HCT116 (cell line): ENCODE measurements around the gene SYT4. TPM values are rescaled to one million over a fixed set of nuclear protein-coding genes. Genes with fewer than 3 reads are reported as not detected.

ENCODE experiments used
- ATAC-seq: fragments of 200-7000 bp; cut with Tn5 transposase; 2 replicates; pipeline ENCODE4 v1.9.1; 2020; ENCODE audit warnings: mild to moderate bottlenecking, moderate library complexity
- BruUV-seq: library from RNA; stranded (reverse); fragments of 400-500 nt; replicated peaks from 2 replicates; lab custom pipeline; 2021; lab: Mats Ljungman, UMichigan
- CTCF ChIA-PET: fragments of 300-600 bp; sonication (Branson Sonifier 250); formaldehyde crosslinking; loops from one replicate; lab custom pipeline; 2021; ENCODE audit warnings: antibody characterized with exemption; lab: Charles Lee
- POLR2A ChIA-PET: fragments of 300-600, 350-600 bp; sonication (Branson Sonifier 250); formaldehyde crosslinking; loops from one replicate; lab custom pipeline; 2021; ENCODE audit warnings: antibody characterized with exemption; lab: Charles Lee
- RAD21 ChIA-PET, 2 experiments: fragments of 300-600 bp; sonication (Branson Sonifier 250); formaldehyde crosslinking; loops; one replicate each; lab custom pipeline; 2023; ENCODE audit warnings: low total read pairs in 2 of 2; ENCODE audit not compliant: uncharacterized antibody in 2 of 2, unreplicated experiment in 2 of 2, low non-redundant PET in 1 of 2; lab: Charles Lee
- DNase-seq: peaks from one replicate; pipeline ENCODE4 v3.0.0-alpha.2; 2010; ENCODE audit warnings: low read depth, low spot score
- H2AFZ ChIP-seq: fragments of 200-600 bp; shearing (Covaris generic), sonication (generic); 2 replicates; pipeline ENCODE4 v1.6.1; 2017; ENCODE audit warnings: low read depth, mixed run types, mixed read lengths, antibody characterized with exemption, low read length; ENCODE audit not compliant: poor library complexity, severe bottlenecking
- H3K27ac ChIP-seq: 2 replicates; pipeline ENCODE4 v1.5.1; 2012; ENCODE audit warnings: low read depth, low read length
- H3K27me3 ChIP-seq: fragments of 200-600 bp; sonication (generic); 2 replicates; pipeline ENCODE4 v1.6.1; 2016; ENCODE audit warnings: mixed run types, low read length, mixed read lengths; ENCODE audit not compliant: insufficient read depth
- H3K36me3 ChIP-seq, 2 experiments: fragments of 200-500 bp in 1 of 2; fragments of 200-600 bp in 1 of 2; sonication (Bioruptor generic) in 1 of 2; sonication (generic) in 1 of 2; 2 replicates each; pipeline versions ENCODE4 v1.5.1 to v1.6.1; 2014 to 2016; ENCODE audit warnings: low read length in 2 of 2, inconsistent platforms in 1 of 2, mixed read lengths in 1 of 2, mixed run types in 1 of 2; ENCODE audit not compliant: insufficient read depth in 2 of 2, control insufficient read depth in 1 of 2
- H3K4me1 ChIP-seq, 2 experiments: fragments of 200-600 bp in 1 of 2; sonication (generic) in 1 of 2; 2 replicates each; pipeline versions ENCODE4 v1.5.1 to v1.6.1; 2012 to 2017; ENCODE audit warnings: low read length in 2 of 2, inconsistent platforms in 1 of 2, mild to moderate bottlenecking in 1 of 2, mixed read lengths in 1 of 2, mixed run types in 1 of 2, moderate library complexity in 1 of 2; ENCODE audit not compliant: insufficient read depth in 2 of 2, control insufficient read depth in 1 of 2
- H3K4me2 ChIP-seq: fragments of 200-600 bp; sonication (generic); 2 replicates; pipeline ENCODE4 v1.6.1; 2017; ENCODE audit warnings: mixed run types, low read length, mixed read lengths
- H3K4me3 ChIP-seq, 2 experiments: fragments of 200-600 bp in 1 of 2; sonication (generic) in 1 of 2; replicated peaks in 1 of 2; 2 replicates each; pipeline ENCODE4 v1.5.1; 2011 to 2016; ENCODE audit warnings: low read length in 2 of 2, control low read depth in 1 of 2, low read depth in 1 of 2, mild to moderate bottlenecking in 1 of 2, mixed read lengths in 1 of 2, mixed run types in 1 of 2
- H3K79me2 ChIP-seq: fragments of 200-600 bp; sonication (generic); 2 replicates; pipeline ENCODE4 v1.6.1; 2017; ENCODE audit warnings: mild to moderate bottlenecking, mixed run types, low read length, moderate library complexity, mixed read lengths; ENCODE audit not compliant: insufficient read depth
- H3K9ac ChIP-seq: fragments of 200-600 bp; sonication (generic); 2 replicates; pipeline ENCODE4 v1.6.1; 2016; ENCODE audit warnings: low read length, mixed read lengths
- H3K9me2 ChIP-seq: fragments of 200-600 bp; sonication (generic), shearing (Covaris generic); 2 replicates; pipeline ENCODE4 v1.6.1; 2017; ENCODE audit warnings: mixed run types, mild to moderate bottlenecking, moderate library complexity; ENCODE audit not compliant: insufficient read depth
- H3K9me3 ChIP-seq, 2 experiments: fragments of 200-500 bp in 1 of 2; fragments of 200-600 bp in 1 of 2; sonication (Bioruptor generic) in 1 of 2; sonication (generic) in 1 of 2; 2 replicates each; pipeline ENCODE4 v1.6.1; 2014 to 2017; ENCODE audit warnings: low read length in 2 of 2, mixed read lengths in 2 of 2, inconsistent platforms in 1 of 2, low read depth in 1 of 2, mild to moderate bottlenecking in 1 of 2, mixed run types in 1 of 2, moderate library complexity in 1 of 2; ENCODE audit not compliant: control insufficient read depth in 1 of 2, insufficient read depth in 1 of 2
- H4K20me1 ChIP-seq: fragments of 200-600 bp; sonication (generic), shearing (Covaris generic); 2 replicates; pipeline ENCODE4 v1.6.1; 2017; ENCODE audit warnings: mixed run types, mild to moderate bottlenecking, moderate library complexity; ENCODE audit not compliant: insufficient read depth
- CBX3 ChIP-seq: IDR thresholded peaks from 2 replicates; pipeline ENCODE4 v1.6.1; 2012; ENCODE audit warnings: low read depth
- CTCF ChIP-seq, 3 experiments: fragments of 200-600 bp in 1 of 3; sonication (generic) in 1 of 3; IDR thresholded peaks in 2 of 3; conservative IDR thresholded peaks in 1 of 3; 2 replicates each; pipeline ENCODE4 v1.5.1; 2012 to 2017; ENCODE audit warnings: low read depth in 2 of 3, low read length in 2 of 3, antibody characterized with exemption in 1 of 3, borderline replicate concordance in 1 of 3, control low read depth in 1 of 3, mild to moderate bottlenecking in 1 of 3, mixed read lengths in 1 of 3, mixed run types in 1 of 3, moderate library complexity in 1 of 3; ENCODE audit not compliant: insufficient read depth in 1 of 3
- FOSL1 ChIP-seq: IDR thresholded peaks from 2 replicates; pipeline ENCODE4 v1.6.1; 2012; ENCODE audit warnings: low read depth
- SRF ChIP-seq: IDR thresholded peaks from 2 replicates; pipeline ENCODE4 v1.6.1; 2012; ENCODE audit warnings: low read depth
- ZNF274 ChIP-seq: fragments of 200-500 bp; sonication (Bioruptor generic); IDR thresholded peaks from 2 replicates; pipeline ENCODE4 v1.6.1; 2014; ENCODE audit warnings: mild to moderate bottlenecking, low read depth, low read length, inconsistent platforms
- intact Hi-C: fragments of 100-400 bp; cut with micrococcal nuclease; formaldehyde crosslinking; loops from 2 replicates; pipeline ENCODE4 v1.10.0; 2022
- total RNA-seq: library from RNA; stranded (reverse); gene quantifications from one replicate; pipeline ENCODE4 v1.2.1, GENCODE V29; 2021; ENCODE audit not compliant: unreplicated experiment

Gene SYT4
- total RNA-seq, 1 experiment from 2014 or later, result not detected

GRCh38 chr18:43322132-43322531, 44.8 kb upstream of the SYT4 start:
- intact Hi-C loops, result no loop called here

GRCh38 chr18:43314941-43315340, 37.7 kb upstream of the SYT4 start:
- BruUV-seq, result no TSS peak
- Histone ChIP-seq H3K27ac (no peak overlapping the region), H3K9me2 (no peaks in the 10 kb centered on the region), H3K4me3 (no peak overlapping the region), H3K9ac (no peak overlapping the region), H3K79me2 (no peaks in the 10 kb centered on the region), H4K20me1 (no peaks in the 10 kb centered on the region), H3K4me1 (no peaks in the 10 kb centered on the region), H3K27me3 (no peaks in the 10 kb centered on the region), H2AFZ (no peak overlapping the region), H3K36me3 (no peaks in the 10 kb centered on the region), H3K9me3 (peaks cover 9 to 16% of the 10 kb centered on the region in 2 experiments; a peak in 2 of 4 replicates), H3K4me2 (no peak overlapping the region)
- ATAC-seq (no peak), DNase-seq (no peak)
- intact Hi-C loops, result no loop called here
- POLR2A ChIA-PET, result no interaction called here
- TF ChIP-seq CBX3, result no peak
- no peak for TF ChIP-seq SRF
- no peak for TF ChIP-seq ZNF274
- no peak for TF ChIP-seq CTCF (IDR thresholded peaks at IDR 0.05 in 2 of 3, conservative IDR thresholded peaks at IDR 0.05 in 1 of 3; ENCODE audit: borderline replicate concordance in 1 of 3, insufficient read depth in 1 of 3, low read depth in 2 of 3, low read length in 2 of 3)
- RAD21 ChIA-PET, result no interaction called here
- CTCF ChIA-PET, result no interaction called here

More at GRCh38 chr18:43322132-43322531, 44.8 kb upstream of the SYT4 start:
- no peak for ATAC-seq
- H3K79me2 ChIP-seq, result no peaks in the 10 kb centered on the region
- no peaks in the 10 kb centered on the region for H3K9me2 ChIP-seq
- H4K20me1 ChIP-seq, result no peaks in the 10 kb centered on the region
- no peak overlapping the region for H3K27ac ChIP-seq
- ChIA-PET RAD21 (no interaction called here), POLR2A (no interaction called here), CTCF (no interaction called here)
- H3K9ac ChIP-seq, result no peak overlapping the region
- BruUV-seq, result no TSS peak
- no peaks in the 10 kb centered on the region for H3K27me3 ChIP-seq
- peaks cover 4 to 21% of the 10 kb centered on the region in 2 experiments; a peak in 2 of 4 replicates for H3K9me3 ChIP-seq
- no peak overlapping the region for H2AFZ ChIP-seq
- H3K36me3 ChIP-seq, result no peaks in the 10 kb centered on the region
- H3K4me1 ChIP-seq, result no peaks in the 10 kb centered on the region
- no peak for TF ChIP-seq FOSL1
- H3K4me3 ChIP-seq, result no peak overlapping the region
- no peak for DNase-seq
- no peak overlapping the region for H3K4me2 ChIP-seq
